Activated CD4-positive, alpha-beta T cell treated with anti-CD3 and anti-CD28 coated beads for 4 hours (primary cell): ENCODE results near the gene M1AP.

Experiments
- DNase-seq, 2 donors: peaks; one replicate each; pipeline ENCODE4 v3.0.0-alpha.2; 2020

Gene M1AP

DNA sequence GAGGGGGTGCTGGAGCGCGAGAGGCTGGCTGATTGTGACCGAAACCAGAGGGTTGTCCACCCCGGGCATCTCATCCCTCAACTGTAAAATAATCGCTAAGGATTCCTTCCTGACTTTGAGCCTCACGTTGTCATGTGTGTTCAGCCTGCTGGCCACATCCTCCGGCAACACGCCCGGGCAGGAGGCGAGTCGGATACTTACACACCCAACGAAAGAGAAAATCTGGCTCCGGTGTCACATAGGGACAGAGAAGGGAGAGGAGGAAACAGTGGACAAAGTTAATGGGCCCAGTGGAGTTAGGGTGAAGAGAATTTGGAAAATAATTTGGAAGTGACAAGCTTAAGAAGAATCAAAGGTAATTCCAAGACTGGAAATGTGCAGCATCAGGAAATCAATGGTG is 131.5 kb downstream of the M1AP start:
- DNase-seq, result no peak

GRCh38 chr2:74515981-74516633 is 132.0 kb downstream of the M1AP start:
- peak; percentile 74 to 76 for DNase-seq

DNA sequence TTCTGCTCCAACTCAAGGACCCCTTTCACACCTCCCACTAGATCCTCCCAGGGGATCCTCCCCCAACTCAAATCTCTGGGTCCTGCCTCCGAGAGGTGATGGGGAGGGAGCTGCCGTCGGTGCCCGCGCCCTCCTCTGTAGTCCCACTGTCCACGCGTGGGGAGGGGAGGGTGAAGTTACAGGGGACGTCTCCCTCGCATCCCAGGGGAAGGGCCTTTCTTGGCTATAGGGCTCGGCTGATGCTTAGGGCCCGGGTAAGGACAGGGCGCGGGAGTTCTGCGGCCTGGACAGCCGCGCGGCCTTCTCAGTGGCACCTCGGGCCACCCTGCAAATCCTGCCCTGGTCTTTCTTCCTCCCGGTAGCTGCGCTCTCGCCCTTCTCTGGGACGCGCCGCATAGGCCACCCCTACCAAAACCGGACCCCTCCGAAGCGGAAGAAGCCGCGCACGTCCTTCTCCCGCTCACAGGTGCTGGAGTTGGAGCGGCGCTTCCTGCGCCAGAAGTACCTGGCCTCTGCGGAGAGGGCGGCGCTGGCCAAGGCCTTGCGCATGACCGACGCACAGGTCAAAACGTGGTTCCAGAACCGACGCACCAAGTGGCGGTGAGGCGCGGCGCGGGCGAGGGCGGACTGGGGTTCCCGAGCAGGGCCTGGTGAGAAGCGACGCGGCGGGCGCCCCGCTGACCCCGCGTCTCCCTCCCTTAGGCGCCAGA is 132.7 kb downstream of the M1AP start:
- no peak for DNase-seq

DNA sequence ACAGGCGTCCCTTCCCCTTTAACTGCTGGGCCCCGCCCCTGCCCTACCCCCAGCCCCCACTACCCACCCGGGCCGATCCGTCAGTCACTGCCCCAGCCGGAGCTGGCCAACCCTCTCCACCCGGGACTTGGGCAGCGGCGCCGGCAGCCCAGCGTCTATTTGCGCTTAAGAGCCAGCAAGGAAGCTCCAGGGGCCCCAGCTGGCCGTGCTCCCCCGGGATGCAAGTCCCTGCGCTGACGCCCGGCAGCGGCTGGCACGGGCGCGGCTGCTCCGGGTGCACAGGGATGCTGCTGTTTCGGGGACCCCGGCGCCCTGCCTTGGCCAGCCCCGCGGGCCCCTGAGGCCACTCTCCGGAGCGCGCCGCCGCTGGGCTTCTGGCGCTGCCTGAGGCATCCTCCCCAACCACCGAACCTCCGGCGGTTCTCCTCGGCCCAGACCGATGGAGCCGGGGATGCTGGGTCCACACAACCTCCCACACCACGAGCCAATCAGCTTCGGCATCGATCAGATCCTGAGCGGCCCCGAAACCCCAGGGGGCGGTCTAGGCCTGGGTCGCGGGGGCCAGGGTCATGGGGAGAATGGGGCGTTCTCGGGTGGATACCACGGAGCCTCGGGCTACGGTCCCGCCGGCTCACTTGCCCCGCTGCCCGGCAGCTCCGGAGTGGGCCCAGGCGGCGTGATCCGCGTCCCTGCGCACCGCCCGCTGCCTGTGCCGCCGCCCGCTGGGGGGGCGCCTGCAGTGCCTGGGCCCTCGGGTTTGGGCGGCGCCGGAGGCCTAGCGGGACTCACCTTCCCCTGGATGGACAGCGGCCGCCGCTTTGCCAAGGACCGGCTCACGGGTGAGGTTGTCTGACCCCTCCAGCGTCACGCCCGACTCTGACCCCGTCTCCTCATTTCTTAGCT is 133.5 kb downstream of the M1AP start, which contains the start of gene TLX2:
TSS of gene TLX2 (plus strand) at position 83 of the 903 bp plus-strand sequence. CDS start at position 440, 357 bp downstream.
- no peak for DNase-seq

- DNase-seq, result peak in 1 of 2 donors; percentile 19
Measured at GRCh38 chr2:74513605-74514367, 134.3 kb downstream of the M1AP start.

- DNase-seq, result no peak
Measured at GRCh38 chr2:74512744-74513604, 135.2 kb downstream of the M1AP start.

DNA sequence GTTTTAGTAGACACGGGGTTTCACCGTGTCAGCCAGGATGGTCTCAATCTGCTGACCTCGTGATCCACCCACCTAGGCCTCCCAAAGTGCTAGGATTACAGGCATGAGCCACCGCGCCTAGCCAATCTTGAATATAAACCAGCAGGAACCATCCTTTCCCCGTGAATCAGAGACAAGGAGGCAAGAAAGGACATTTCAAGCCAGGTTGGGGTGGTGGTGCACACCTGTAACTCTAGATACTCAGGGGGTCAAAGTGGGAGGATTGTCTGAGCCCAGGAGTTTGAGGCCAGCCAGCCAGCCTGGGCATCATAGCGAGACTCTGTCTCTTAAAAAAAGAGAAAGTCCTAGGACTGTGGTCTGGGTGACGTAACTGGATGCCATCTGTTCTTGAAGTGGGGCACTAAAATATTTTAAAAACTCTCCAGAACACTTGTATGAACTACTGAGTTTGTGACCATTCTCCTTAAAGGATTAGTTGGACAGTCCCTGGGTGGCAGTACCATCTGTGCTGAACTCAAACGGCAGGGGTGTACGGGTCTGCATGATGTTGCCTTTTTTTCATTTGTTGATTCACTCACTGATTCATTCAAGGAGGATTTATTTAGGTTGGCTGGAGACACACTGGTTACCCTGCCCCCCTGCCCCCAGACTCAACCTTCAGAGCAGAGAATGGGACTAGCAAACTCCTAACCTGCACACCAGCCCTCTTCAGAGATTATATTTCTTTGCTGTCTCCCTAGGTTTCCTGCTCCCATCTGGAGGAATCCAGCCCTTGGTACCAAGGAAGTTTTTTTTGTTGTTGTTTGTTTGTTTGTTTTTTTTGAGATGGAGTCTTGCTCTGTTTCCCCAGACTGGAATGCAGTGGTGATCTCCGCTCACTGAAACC is 136.8 kb downstream of the M1AP start:
- no peak for DNase-seq

GRCh38 chr2:74510272-74510671 is 137.9 kb downstream of the M1AP start:
- DNase-seq, result no peak

GRCh38 chr2:74507926-74508520 is 140.1 kb downstream of the M1AP start:
- DNase-seq, result peak in 1 of 2 donors; percentile 19
